HUES48 (cell line): Measurements from ENCODE around the gene DENND1C.

ENCODE experiments used
- H3K27ac ChIP-seq: one replicate; pipeline ENCODE4 v1.7.0; 2013; ENCODE audit warnings: low read depth, low read length, inconsistent platforms
- H3K27me3 ChIP-seq: 2 replicates; pipeline ENCODE4 v1.6.1; 2013; ENCODE audit warnings: mild to moderate bottlenecking, low read length; ENCODE audit not compliant: control insufficient read depth, insufficient read depth
- H3K36me3 ChIP-seq: 2 replicates; pipeline ENCODE4 v1.6.1; 2013; ENCODE audit warnings: low read length; ENCODE audit not compliant: control insufficient read depth, insufficient read depth
- H3K4me1 ChIP-seq: 2 replicates; pipeline ENCODE4 v1.6.1; 2013; ENCODE audit warnings: mild to moderate bottlenecking, low read length; ENCODE audit not compliant: control insufficient read depth, insufficient read depth
- H3K4me3 ChIP-seq: 2 replicates; pipeline ENCODE4 v1.5.1; 2013; ENCODE audit warnings: mild to moderate bottlenecking, low read depth, low read length
- H3K9ac ChIP-seq: 2 replicates; pipeline ENCODE4 v1.6.1; 2013; ENCODE audit warnings: mild to moderate bottlenecking, low read depth, low read length, moderate library complexity
- H3K9me3 ChIP-seq: 2 replicates; pipeline ENCODE4 v1.6.1; 2013; ENCODE audit warnings: low read length; ENCODE audit not compliant: control insufficient read depth, insufficient read depth

The DENND1C gene

DNA sequence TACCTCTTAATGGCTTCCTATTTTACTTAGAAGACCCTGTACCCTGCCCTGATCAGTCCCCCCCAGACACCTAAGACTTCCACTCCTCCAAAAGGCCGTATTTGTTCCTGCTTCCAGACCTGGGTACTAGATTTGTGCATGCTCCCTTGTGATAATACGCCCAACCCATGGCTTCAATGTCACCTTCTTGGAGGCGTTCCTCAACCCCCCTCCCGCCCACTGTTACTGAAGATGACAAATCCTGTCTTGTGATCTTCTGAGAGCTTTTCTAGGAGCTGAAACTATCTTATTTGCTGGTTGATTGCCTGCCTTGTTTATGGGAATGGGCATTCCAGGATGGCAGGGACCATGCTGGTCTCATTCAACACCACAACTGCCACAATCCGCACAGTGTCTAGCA is 31.4 kb downstream of the DENND1C start:
- no peak overlapping the region for H3K4me3 ChIP-seq
- H3K9me3 ChIP-seq: no peaks in the 10 kb centered on the region; the same call in none of the 2 replicates
- no peaks in the 10 kb centered on the region for H3K4me1 ChIP-seq
- H3K27me3 ChIP-seq: no peaks in the 10 kb centered on the region
- no peak overlapping the region for H3K9ac ChIP-seq
- peaks cover 23% of the 10 kb centered on the region for H3K36me3 ChIP-seq
- H3K27ac ChIP-seq: no peak overlapping the region

DNA sequence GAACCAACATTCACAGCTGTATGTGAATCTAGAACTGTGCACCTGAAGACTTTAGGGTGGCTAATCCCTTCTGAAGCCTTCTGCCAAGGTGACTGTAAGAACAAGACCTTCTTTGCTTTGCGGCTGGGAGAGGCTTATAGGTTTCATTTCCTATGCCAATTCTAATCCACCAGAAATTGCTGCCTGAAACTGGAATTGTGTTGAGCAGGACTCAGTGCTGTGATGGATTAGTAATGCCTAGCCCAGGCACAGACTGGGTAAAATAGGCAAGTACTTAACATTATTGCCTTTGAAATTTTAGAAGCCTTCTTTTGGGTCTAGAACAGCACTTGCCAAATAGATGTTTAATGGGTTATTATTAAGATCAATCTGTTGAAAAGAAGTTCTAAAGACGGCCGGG is 33.5 kb downstream of the DENND1C start:
- peaks cover 5% of the 10 kb centered on the region; the same call in 1 of the 2 replicates for H3K36me3 ChIP-seq

DNA sequence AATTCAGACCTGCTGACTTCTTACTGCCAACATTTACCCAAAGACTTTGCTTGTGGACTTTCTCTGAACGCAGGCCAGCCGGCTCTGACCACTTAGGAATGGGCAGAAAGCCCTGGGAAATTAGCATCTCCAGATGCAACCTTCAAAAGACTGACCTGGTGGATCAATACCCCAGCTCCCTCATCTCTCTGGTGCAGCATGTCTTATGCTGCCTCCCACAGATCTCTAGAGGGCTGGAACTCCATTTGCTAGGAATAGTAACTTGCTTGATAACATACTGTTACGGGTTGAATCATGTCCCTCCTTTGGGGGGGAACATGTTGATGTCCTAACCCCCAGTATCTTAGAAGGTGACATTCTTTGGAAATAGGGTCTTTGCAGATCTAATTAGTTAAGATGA is 35.1 kb downstream of the DENND1C start:
- H3K36me3 ChIP-seq: no peaks in the 10 kb centered on the region
- H3K27ac ChIP-seq: no peak overlapping the region
- no peak overlapping the region for H3K4me3 ChIP-seq
- no peak overlapping the region for H3K9ac ChIP-seq
- H3K4me1 ChIP-seq: no peaks in the 10 kb centered on the region
- H3K9me3 ChIP-seq: no peaks in the 10 kb centered on the region
- H3K27me3 ChIP-seq: no peaks in the 10 kb centered on the region

More for the DNA sequence above, 33.5 kb downstream of the DENND1C start:
- Histone ChIP-seq H3K9ac (no peak overlapping the region), H3K9me3 (no peaks in the 10 kb centered on the region), H3K4me3 (no peak overlapping the region), H3K27me3 (no peaks in the 10 kb centered on the region), H3K27ac (no peak overlapping the region), H3K4me1 (no peaks in the 10 kb centered on the region)

DNA sequence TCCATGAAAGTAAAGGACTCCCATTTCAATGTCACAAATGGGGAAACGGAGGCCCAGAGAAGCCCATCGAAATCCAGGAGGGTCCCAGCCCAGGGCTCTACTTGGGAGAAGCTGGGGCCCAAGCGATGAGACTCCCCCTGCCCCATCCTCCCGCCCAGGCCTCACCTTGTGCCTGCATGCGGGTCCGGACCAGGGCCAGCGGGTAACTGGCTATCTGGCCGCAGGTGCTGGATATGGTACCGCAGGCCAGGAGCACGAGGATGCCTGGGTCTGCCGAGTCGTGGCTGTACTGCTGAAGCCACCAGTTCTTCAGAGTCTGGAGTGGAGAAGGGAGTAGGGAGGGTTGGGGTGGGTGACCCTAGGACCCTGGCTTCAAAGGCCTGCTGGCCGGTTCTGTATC is 37.6 kb downstream of the DENND1C start:
- no peak overlapping the region for H3K4me3 ChIP-seq
- no peak overlapping the region for H3K27ac ChIP-seq
- no peaks in the 10 kb centered on the region for H3K36me3 ChIP-seq
- H3K27me3 ChIP-seq: no peaks in the 10 kb centered on the region
- no peak overlapping the region for H3K9ac ChIP-seq
- no peaks in the 10 kb centered on the region for H3K4me1 ChIP-seq
- H3K9me3 ChIP-seq: no peaks in the 10 kb centered on the region

DNA sequence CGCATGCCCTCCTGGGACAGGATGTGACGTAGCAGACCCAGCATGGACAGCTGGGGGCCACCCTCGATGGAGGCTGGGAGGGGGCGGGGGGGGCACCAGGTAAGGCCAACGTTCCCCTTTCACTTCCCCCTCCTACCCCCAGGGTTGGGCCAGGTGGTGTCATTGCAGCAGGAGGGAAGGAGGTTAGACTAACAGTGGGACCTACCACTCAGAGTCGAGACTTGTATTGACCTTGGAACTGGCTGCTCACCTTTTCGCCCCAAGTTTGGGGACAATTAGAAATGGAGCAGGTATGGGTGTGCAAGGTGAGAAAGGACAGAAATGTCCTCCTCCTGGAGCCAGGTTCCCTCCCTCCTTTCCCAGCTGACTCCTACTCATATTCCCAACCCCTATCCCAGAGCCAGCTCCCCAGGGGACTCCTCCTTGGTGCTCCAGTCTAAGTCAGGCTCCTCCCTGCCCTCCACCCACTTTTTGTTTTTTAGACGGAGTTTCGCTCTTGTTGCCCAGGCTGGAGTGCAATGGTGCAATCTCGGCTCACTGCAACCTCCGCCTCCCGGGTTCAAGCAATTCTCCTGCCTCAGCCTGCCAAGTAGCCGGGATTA is 39.4 kb downstream of the DENND1C start:
- no peaks in the 10 kb centered on the region for H3K4me1 ChIP-seq
- H3K9ac ChIP-seq: no peak overlapping the region
- H3K36me3 ChIP-seq: no peaks in the 10 kb centered on the region
- no peak overlapping the region for H3K4me3 ChIP-seq
- no peaks in the 10 kb centered on the region for H3K27me3 ChIP-seq
- no peaks in the 10 kb centered on the region for H3K9me3 ChIP-seq
- H3K27ac ChIP-seq: no peak overlapping the region

DNA sequence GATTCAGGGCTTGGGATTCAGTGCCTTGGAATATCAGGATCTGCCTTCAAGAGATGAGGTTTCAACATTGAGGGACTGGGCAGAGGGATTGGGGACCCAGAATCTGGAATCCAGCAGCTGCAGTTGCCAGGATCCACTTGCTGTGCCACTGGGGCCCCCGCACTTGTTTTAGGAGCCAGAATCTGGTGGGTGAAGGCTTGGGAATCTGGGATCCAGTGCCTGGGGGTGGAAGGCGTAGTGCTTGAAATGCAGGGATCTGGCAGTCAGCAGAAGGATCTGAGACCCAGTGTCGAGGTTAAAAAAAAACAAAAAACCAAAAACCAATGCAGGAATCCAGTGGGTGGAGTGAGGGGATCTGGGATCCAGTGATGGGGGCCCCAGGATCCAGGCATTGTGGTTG is 40.7 kb downstream of the DENND1C start:
- no peaks in the 10 kb centered on the region for H3K27me3 ChIP-seq
- no peaks in the 10 kb centered on the region for H3K4me1 ChIP-seq
- no peaks in the 10 kb centered on the region for H3K9me3 ChIP-seq
- no peak overlapping the region for H3K9ac ChIP-seq
- H3K4me3 ChIP-seq: no peak overlapping the region
- no peaks in the 10 kb centered on the region for H3K36me3 ChIP-seq
- no peak overlapping the region for H3K27ac ChIP-seq

DNA sequence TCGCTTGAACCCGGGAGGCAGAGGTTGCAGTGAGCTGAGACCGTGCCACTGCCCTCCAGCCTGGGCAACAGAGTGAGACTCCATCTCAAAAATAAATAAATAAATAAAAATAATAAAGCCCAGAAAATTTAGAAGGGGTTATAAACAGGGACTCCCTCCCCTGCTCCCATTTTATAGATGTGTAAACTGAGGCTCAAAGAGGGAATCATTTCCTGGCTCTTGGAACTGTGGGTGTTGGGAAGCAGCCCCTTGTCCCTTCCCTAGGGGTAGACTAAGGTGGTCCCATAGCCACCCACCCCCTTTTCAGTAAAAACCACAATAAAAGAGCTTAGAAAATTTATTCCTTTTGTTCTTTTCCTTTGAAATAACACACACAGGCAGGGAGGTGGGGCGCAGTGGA is 41.8 kb downstream of the DENND1C start:
- Histone ChIP-seq H3K36me3 (no peaks in the 10 kb centered on the region), H3K4me3 (no peak overlapping the region)

DNA sequence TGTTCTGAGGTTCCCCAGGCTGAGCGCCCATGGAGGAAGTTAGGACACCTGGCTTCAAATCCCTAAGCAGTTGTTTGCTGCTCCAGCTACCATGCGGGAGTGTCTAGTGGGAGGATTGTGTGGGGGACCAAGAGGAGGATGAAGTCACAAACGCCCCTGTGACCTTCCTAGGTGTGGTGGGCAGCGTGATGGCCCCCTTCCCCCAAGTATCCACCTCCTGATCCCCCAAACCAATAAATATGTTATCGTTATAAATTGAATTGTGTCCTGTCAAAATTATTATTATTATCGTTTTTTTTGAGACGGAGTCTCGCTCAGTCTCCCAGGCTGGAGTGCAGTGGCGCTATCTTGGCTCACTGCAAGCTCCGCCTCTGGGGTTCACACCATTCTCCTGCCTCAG is 47.9 kb downstream of the DENND1C start, which contains the start of gene SLC25A41:
SLC25A41 (minus strand) TSS at position 101 of the 400 bp plus-strand sequence; CDS start at position 31, 70 bp downstream.
- Histone ChIP-seq H3K27me3 (peaks cover 4% of the 10 kb centered on the region), H3K4me1 (no peaks in the 10 kb centered on the region), H3K36me3 (no peaks in the 10 kb centered on the region), H3K27ac (no peak within 1 kb of the TSS), H3K9me3 (no peaks in the 10 kb centered on the region), H3K9ac (no peak within 1 kb of the TSS), H3K4me3 (no peak within 1 kb of the TSS)

More for the DNA sequence above, 41.8 kb downstream of the DENND1C start:
- Histone ChIP-seq H3K27ac (no peak overlapping the region), H3K9me3 (no peaks in the 10 kb centered on the region), H3K4me1 (no peaks in the 10 kb centered on the region), H3K9ac (no peak overlapping the region), H3K27me3 (no peaks in the 10 kb centered on the region)

DNA sequence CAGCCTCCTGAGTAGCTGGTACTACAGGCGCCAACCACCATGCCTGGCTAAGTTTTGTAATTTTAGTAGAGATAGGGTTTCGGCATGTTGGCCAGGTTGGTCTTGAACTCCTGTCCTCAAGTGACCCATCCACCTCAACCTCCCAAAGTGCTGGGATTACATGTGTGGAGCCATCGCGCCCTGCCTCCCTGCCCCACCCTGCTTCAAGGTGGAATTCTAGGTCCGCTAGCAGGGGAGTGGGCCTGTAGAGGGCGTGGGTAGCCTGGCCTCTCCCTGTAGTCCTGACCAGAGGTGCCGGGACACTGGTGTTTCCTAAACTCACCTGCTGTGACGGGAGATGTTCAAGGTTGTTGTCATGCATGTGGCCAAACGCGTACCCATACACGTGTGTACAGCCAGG is 48.4 kb downstream of the DENND1C start:
- no peak overlapping the region for H3K9ac ChIP-seq
- no peaks in the 10 kb centered on the region for H3K9me3 ChIP-seq
- H3K4me3 ChIP-seq: no peak overlapping the region
- no peaks in the 10 kb centered on the region for H3K36me3 ChIP-seq
- peaks cover 4% of the 10 kb centered on the region for H3K27me3 ChIP-seq
- no peak overlapping the region for H3K27ac ChIP-seq
- no peaks in the 10 kb centered on the region for H3K4me1 ChIP-seq

DNA sequence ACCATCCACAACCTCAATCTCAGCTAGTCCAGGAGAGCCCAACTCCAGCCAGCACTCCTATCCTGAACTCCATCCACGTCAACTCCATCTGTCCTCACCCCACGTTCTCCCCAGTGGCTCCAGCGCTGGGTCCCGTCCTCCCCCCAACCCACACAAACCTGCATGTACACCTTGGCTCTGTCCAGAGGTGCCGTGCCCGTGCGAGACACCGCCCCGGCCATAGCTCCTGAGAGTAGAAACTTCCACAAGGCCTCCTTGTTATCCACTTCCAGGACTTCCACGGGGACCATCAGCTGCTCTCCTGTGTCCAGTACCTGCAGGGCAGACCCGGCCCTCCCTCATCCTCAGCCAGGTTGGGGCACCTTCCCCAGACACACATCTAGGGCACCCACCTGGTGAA is 49.7 kb downstream of the DENND1C start:
- Histone ChIP-seq H3K4me1 (no peaks in the 10 kb centered on the region), H3K27me3 (peaks cover 4% of the 10 kb centered on the region), H3K4me3 (no peak overlapping the region), H3K36me3 (no peaks in the 10 kb centered on the region), H3K9me3 (no peaks in the 10 kb centered on the region), H3K9ac (no peak overlapping the region), H3K27ac (no peak overlapping the region)

DNA sequence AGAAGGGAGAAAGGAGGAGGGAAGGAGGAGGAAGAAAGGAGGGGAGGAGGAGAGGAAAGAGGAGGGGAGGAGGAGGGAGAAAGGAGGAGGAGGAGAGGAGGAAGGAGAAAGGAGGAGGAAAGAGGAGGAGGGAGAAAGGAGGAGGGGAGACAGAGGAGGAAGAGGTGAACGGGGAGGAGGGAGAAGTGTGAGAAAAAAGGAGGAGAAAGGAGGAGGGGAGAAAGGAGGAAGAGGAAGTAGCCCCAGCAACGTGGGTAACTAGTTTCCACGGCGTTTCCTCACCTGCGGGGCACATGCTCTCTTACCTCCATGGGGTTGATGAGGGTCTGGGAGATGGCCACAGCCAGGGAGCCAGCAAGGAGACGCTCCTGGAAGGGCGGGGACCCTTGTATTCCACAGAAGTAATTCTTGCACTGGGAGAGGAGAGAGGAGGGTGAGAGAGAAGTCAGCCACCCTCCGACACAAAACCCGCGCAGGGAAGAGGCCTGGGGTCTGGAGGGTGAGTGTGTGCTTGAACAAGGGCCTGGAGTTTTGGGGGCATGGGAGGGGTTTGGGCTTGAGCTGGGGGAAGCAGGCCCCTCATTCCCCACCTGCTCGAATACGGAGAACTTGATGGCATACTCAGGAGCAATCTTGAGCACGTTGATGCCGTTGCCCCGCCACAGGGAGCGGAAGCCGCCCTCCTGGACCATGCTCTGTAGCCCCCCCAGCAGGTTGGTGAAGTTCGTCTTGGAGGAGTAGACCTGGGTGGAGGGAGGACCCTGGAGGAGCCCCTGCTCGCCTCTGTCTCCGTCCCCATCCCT is 52.0 kb downstream of the DENND1C start:
- no peak overlapping the region for H3K9ac ChIP-seq
- no peaks in the 10 kb centered on the region for H3K36me3 ChIP-seq
- no peak overlapping the region for H3K27ac ChIP-seq
- H3K27me3 ChIP-seq: peaks cover 4% of the 10 kb centered on the region
- no peaks in the 10 kb centered on the region for H3K4me1 ChIP-seq
- peaks cover 4% of the 10 kb centered on the region; the same call in 1 of the 2 replicates for H3K9me3 ChIP-seq
- no peak overlapping the region for H3K4me3 ChIP-seq
